BJ (cell line): Measurements from ENCODE around the gene PDGFD. TPM values are rescaled to one million over a fixed set of nuclear protein-coding genes. Genes with fewer than 3 reads are reported as not detected.
A peak's percentile ranks its signal among the peaks of the same experiment; 100 is the strongest.

ENCODE experiments used
- CTCF ChIA-PET: fragments of 350-600 bp; formaldehyde crosslinking; extraction: SDS; loops from one replicate; lab custom pipeline; 2021; ENCODE audit warnings: antibody characterized with exemption, inconsistent platforms; lab: Yijun Ruan, JAX
- POLR2A ChIA-PET: fragments of 300-600 bp; sonication (Branson Sonifier 250); formaldehyde crosslinking; extraction: SDS; loops from one replicate; lab custom pipeline; 2021; ENCODE audit warnings: antibody characterized with exemption; lab: Charles Lee
- DNase-seq: peaks from one replicate; pipeline ENCODE4 v3.0.0-alpha.2; 2011; ENCODE audit warnings: low read depth
- H3K27me3 ChIP-seq: 2 replicates; pipeline ENCODE4 v1.6.0; 2011; ENCODE audit warnings: low read length; ENCODE audit not compliant: control insufficient read depth, insufficient read depth
- H3K36me3 ChIP-seq: 2 replicates; pipeline ENCODE4 v1.5.1; 2011; ENCODE audit warnings: low read length; ENCODE audit not compliant: control insufficient read depth, insufficient read depth
- H3K4me3 ChIP-seq: 2 replicates; pipeline ENCODE4 v1.5.1; 2011; ENCODE audit warnings: low read depth, mild to moderate bottlenecking, control low read depth, low read length
- polyA minus RNA-seq: library from RNA; depleted of rRNA, polyadenylated mRNA; stranded (reverse); fragments of >200 nt; gene quantifications from 2 replicates; pipeline ENCODE4 v1.2.3, GENCODE V29; 2011; rRNA and poly(A)+ RNA removed
- polyA plus RNA-seq: library from polyadenylated mRNA; depleted of rRNA; stranded (reverse); fragments of >200 nt; gene quantifications from 2 replicates; pipeline ENCODE4 v1.2.3, GENCODE V29; 2011; rRNA removed
- TF ChIP-seq, protein P1 (sequence below): IDR thresholded peaks from 2 replicates; pipeline ENCODE4 v1.5.1; 2011; ENCODE audit warnings: low read depth, mild to moderate bottlenecking, control low read depth, inconsistent platforms, low read length, moderate library complexity; ENCODE audit not compliant: insufficient read depth

PDGFD gene
- polyA plus RNA-seq (0.72 and 1.2 TPM in 2 replicates), polyA minus RNA-seq (0.15 and 0.43 TPM in 2 replicates)

DNA sequence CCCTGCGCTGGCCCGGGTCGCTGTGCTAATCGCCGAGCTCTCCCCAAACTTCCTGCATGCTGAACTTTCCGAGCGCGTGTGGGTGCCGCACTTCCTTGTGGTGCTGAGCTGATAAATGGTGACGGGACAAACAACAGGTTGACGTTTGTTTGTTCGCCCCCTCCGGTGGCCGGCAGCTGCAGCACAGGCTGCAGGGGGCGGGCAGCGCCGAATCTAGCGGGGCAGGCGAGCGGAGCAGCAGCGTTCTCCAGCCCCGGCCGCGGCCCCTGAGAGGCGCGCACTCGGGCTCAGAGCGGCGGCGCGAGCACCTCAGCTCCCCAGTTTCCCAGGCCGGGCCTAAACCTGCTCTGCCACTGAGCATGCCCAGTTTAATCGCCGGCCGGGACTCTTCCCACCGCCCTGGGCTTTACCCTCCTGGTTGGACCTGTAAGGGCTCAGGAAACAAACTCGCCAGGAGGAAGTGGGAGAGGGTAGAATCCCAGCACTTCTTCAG, at the start of gene PDGFD:
Gene PDGFD (minus strand): TSS at position 120 of the 493 bp plus-strand sequence.
- ChIA-PET POLR2A (no interaction called here), CTCF (interaction anchor here (0.8 to 2.6 kb wide), 6 partner anchors 14 to 483 kb away, joined by 3 to 8 read pairs (median 3); no protein-coding TSS in a partner anchor)
- TF ChIP-seq, protein P1, sequence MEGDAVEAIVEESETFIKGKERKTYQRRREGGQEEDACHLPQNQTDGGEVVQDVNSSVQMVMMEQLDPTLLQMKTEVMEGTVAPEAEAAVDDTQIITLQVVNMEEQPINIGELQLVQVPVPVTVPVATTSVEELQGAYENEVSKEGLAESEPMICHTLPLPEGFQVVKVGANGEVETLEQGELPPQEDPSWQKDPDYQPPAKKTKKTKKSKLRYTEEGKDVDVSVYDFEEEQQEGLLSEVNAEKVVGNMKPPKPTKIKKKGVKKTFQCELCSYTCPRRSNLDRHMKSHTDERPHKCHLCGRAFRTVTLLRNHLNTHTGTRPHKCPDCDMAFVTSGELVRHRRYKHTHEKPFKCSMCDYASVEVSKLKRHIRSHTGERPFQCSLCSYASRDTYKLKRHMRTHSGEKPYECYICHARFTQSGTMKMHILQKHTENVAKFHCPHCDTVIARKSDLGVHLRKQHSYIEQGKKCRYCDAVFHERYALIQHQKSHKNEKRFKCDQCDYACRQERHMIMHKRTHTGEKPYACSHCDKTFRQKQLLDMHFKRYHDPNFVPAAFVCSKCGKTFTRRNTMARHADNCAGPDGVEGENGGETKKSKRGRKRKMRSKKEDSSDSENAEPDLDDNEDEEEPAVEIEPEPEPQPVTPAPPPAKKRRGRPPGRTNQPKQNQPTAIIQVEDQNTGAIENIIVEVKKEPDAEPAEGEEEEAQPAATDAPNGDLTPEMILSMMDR, result peak; percentile 46
- Histone ChIP-seq H3K27me3 (peaks cover 2% of the 10 kb centered on the region; the same call in 1 of the 2 replicates), H3K4me3 (peak within 1 kb of the TSS; percentile 59), H3K36me3 (no peaks in the 10 kb centered on the region)
- no peak for DNase-seq

DNA sequence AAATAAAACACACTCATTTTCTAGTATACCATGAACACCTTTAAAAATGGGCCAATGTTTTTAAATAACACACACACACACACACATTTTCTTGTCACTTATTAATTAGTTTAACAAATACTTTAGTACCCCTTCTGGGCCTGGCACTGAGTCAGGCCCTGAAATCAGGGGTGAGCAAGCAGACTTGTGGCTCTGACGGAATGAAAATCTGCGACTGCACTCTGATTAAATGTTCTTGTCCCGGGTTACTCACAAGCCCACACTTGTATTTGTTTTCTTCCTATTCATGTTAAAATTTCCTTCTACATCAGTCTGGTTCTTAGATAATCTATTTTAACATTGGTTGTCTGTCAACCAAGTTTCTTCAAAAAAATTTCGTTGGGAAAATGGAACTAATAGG, 43.0 kb upstream of the PDGFD start:
- TF ChIP-seq, protein P1, result no peak
- ChIA-PET POLR2A (no interaction called here), CTCF (no interaction called here)
- no peak for DNase-seq
- Histone ChIP-seq H3K4me3 (no peak overlapping the region), H3K27me3 (no peaks in the 10 kb centered on the region), H3K36me3 (no peaks in the 10 kb centered on the region)

DNA sequence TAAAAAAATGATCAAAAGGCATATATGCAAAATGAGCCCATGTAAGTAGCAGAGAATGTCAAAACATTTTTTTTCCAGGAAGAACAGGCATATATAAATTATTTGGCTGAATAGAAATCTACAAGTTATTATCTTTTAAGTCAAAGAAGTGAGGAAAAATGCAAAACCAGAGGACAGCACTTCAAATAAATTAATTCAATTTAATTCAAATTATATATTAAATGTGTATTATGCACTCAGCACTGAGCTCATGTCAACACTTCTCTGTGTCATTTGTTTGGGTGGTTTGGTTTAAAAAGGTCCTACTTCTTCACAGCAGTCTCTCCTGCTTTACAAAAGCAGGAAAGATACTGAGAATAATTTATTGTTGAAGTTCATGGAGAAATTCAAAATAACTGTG, 41.9 kb upstream of the PDGFD start:
- ChIA-PET POLR2A (no interaction called here), CTCF (interaction anchor here (1.1 kb wide), 1 partner anchor 42 kb away, joined by 3 read pairs; the partner anchor contains the start of gene PDGFD)
- Histone ChIP-seq H3K4me3 (no peak overlapping the region), H3K27me3 (no peaks in the 10 kb centered on the region), H3K36me3 (no peaks in the 10 kb centered on the region)
- DNase-seq, result no peak
- TF ChIP-seq, protein P1, result no peak

DNA sequence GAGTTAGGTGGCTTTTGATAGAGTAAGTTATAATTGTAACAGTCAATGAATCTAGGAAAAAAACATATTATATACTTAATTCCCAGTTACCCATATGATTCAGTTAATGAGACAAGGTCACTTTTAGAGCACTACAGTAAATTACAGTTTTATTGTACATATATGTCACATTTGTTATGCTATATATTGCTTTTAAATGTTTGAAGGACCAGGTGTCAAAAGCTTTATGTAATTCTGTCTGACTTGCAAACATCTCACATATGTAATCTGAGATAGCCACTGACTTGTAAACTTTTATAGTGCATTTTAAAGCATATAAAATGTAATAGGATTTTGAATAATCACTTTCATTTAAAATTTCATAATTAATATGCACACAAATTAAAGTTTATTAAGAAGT, 36.7 kb upstream of the PDGFD start:
- Histone ChIP-seq H3K27me3 (no peaks in the 10 kb centered on the region), H3K36me3 (no peaks in the 10 kb centered on the region), H3K4me3 (no peak overlapping the region)
- ChIA-PET CTCF (interaction anchor here (0.6 kb wide), 1 partner anchor 165 kb away, joined by 3 read pairs; no protein-coding TSS in a partner anchor), POLR2A (no interaction called here)
- no peak for DNase-seq
- TF ChIP-seq, protein P1, result no peak

DNA sequence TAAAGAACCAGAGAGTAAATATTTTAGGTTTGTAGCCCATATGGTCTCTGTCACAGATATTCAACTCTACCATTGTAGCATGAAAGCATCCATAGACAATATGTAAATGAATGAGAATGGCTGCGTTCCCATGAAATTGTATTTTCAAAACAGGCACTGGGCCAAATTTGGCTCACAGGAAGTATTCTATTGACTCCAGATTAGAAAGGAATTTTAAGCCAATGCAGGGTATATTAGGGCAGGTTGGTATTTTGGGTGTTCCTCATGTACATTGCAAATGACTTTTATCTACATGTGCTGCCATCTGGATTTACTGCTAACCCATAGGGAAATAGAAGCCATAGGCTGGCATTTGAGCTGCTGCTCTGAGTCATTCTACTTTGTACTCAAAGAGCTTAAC, 35.1 kb upstream of the PDGFD start:
- CTCF ChIA-PET, result no interaction called here
- H3K36me3 ChIP-seq, result no peaks in the 10 kb centered on the region
- POLR2A ChIA-PET, result no interaction called here
- no peaks in the 10 kb centered on the region for H3K27me3 ChIP-seq
- no peak for DNase-seq
- TF ChIP-seq, protein P1, result no peak
- H3K4me3 ChIP-seq, result no peak overlapping the region
